Coronary artery (tissue), 2 donors: ENCODE measurements around the gene SAG.

ENCODE experiments used
- DNase-seq: peaks from one replicate; pipeline ENCODE4 v3.0.0-alpha.2; 2017; ENCODE audit warnings: low spot score
- H3K27ac ChIP-seq, 2 donors: fragments of 200-600 bp; sonication (generic); one replicate each; pipeline ENCODE4 v1.5.1; 2016 to 2019
- H3K4me3 ChIP-seq: fragments of 200-600 bp; sonication (generic); 2 replicates; pipeline ENCODE4 v1.5.1; 2016; ENCODE audit warnings: mild to moderate bottlenecking, moderate library complexity
- CTCF ChIP-seq: fragments of 200-600 bp; sonication (generic); IDR thresholded peaks from one replicate; pipeline ENCODE4 v1.5.1; 2019; ENCODE audit warnings: antibody characterized with exemption

The SAG gene

GRCh38 chr2:233307565-233307964, at the start of gene SAG:
TSS of gene SAG (plus strand) at chr2:233307816. CDS start at chr2:233309190, 1,374 bp downstream.
- no peak for DNase-seq
- Histone ChIP-seq H3K4me3 (no peak within 1 kb of the TSS), H3K27ac (no peak within 1 kb of the TSS)
- TF ChIP-seq CTCF: no peak

GRCh38 chr2:233258211-233258610, 49.4 kb upstream of the SAG start:
- no peak for DNase-seq
- TF ChIP-seq CTCF: no peak
- no peak overlapping the region for H3K27ac ChIP-seq
- no peak overlapping the region for H3K4me3 ChIP-seq

GRCh38 chr2:233259730-233260129, 47.9 kb upstream of the SAG start:
- Histone ChIP-seq H3K4me3 (no peak overlapping the region), H3K27ac (no peak overlapping the region)
- TF ChIP-seq CTCF: no peak
- DNase-seq: no peak

GRCh38 chr2:233260661-233261060, 47.0 kb upstream of the SAG start:
- no peak for TF ChIP-seq CTCF
- Histone ChIP-seq H3K27ac (no peak overlapping the region), H3K4me3 (no peak overlapping the region)
- DNase-seq: no peak

GRCh38 chr2:233261819-233262555, 45.6 kb upstream of the SAG start:
- Histone ChIP-seq H3K27ac (no peak overlapping the region), H3K4me3 (no peak overlapping the region)
- DNase-seq: no peak
- no peak for TF ChIP-seq CTCF

- TF ChIP-seq CTCF: no peak
- DNase-seq: no peak
- no peak overlapping the region for H3K4me3 ChIP-seq
- H3K27ac ChIP-seq: no peak overlapping the region
These were observed 45.1 kb upstream of the SAG start for GRCh38 chr2:233262562-233262961.

- H3K4me3 ChIP-seq: no peak overlapping the region
- TF ChIP-seq CTCF: no peak
These were observed 44.5 kb upstream of the SAG start for GRCh38 chr2:233263045-233263570.

More at GRCh38 chr2:233263045-233263570, 44.5 kb upstream of the SAG start:
- no peak for DNase-seq
- H3K27ac ChIP-seq: no peak overlapping the region
